Measurements from ENCODE around the gene RASL11B.

Gene RASL11B

DNA sequence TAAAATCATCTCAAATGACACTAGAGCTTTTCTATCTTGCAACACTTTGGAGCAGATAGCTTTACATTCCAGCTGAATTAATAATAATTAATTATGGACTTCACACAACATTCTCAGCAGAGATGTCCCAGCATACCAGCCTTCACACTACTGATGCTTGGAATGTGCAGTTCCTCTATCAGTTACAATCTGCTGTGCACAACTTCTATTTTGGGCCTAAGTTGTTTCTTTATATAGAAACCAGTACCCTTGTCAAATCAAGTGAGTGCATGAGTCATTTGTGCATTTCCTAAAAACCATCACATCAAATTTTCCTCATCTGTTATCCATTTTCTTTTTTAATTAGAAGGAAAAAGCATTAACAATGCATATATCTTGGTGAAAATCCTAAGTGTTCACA, 8.8 kb upstream of the RASL11B start:
- no peak for TF ChIP-seq ZNF274 (IDR thresholded peaks at IDR 0.05; ENCODE audit: low read depth, low read length)
- TF ChIP-seq SUZ12 (IDR thresholded peaks at IDR 0.05; ENCODE audit: extremely low read depth, insufficient read depth, insufficient read length), result no peak
- H3K36me3 ChIP-seq (ENCODE audit: insufficient read depth, insufficient read length, low read length), result no peaks in the 10 kb centered on the region
- H3K4me1 ChIP-seq (ENCODE audit: insufficient read depth, insufficient read length), result no peaks in the 10 kb centered on the region
- no peak overlapping the region for H3K9ac ChIP-seq (ENCODE audit: insufficient read length, low read depth)
- no peaks in the 10 kb centered on the region for H3K27me3 ChIP-seq (ENCODE audit: insufficient read depth, insufficient read length)
- no peak overlapping the region for H3K4me3 ChIP-seq (ENCODE audit: insufficient read length, low read depth)
- no peak for DNase-seq (ENCODE audit: low read depth, low spot score)
- peaks cover 16% of the 10 kb centered on the region; the same call in 1 of the 2 replicates for H3K9me3 ChIP-seq (ENCODE audit: insufficient read depth, low read length)

DNA sequence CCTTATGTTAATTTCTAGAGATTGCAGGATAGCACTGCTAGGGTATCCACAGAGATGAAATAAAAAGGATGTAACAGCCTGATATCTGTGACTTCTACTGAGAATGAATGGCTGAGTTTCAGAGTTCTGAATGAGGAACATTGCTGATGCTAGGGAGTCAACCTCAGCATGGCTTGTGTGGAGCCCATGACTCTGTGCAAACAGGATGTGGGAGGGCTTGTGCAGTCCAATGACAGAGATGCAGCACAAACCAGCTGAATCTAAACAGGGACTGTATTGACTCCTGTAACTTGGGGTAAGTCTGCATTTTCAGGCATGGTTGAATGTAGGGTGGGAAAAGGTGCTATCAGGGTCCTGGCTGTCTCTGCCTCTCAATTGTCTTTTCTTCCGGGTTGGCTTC, 5.3 kb upstream of the RASL11B start:
- H3K9me3 ChIP-seq (ENCODE audit: insufficient read depth, low read length), result peaks cover 28% of the 10 kb centered on the region; the same call in 1 of the 2 replicates
- DNase-seq (ENCODE audit: low read depth, low spot score), result no peak
- H3K4me3 ChIP-seq (ENCODE audit: insufficient read length, low read depth), result no peak overlapping the region
- no peaks in the 10 kb centered on the region for H3K36me3 ChIP-seq (ENCODE audit: insufficient read depth, insufficient read length, low read length)
- no peaks in the 10 kb centered on the region for H3K27me3 ChIP-seq (ENCODE audit: insufficient read depth, insufficient read length)
- no peak overlapping the region for H3K9ac ChIP-seq (ENCODE audit: insufficient read length, low read depth)
- no peaks in the 10 kb centered on the region for H3K4me1 ChIP-seq (ENCODE audit: insufficient read depth, insufficient read length)
- no peak for TF ChIP-seq YY1 (IDR thresholded peaks at IDR 0.05; ENCODE audit: insufficient read depth, insufficient read length)
- TF ChIP-seq ZNF274 (IDR thresholded peaks at IDR 0.05; ENCODE audit: low read depth, low read length), result no peak
- no peak for TF ChIP-seq SUZ12 (IDR thresholded peaks at IDR 0.05; ENCODE audit: extremely low read depth, insufficient read depth, insufficient read length)

DNA sequence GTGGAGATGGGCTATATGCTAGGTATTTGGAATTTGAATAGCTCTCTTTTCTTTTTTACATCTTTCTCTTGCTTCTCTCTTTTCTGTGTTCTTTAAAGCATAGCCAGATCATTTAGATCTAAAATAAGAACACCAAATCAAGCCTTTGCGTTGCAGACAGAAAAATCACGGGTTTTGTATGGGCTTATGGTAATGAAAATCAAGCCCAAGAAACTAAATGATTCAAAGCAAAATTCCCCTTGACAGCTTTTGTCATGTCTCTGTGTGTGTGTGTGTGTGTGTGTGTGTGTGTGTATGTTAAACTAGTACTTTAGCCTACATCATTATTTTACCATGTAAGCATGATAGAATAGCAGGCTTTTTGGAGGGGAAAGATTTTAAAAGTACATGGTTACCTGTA, 1.8 kb upstream of the RASL11B start:
- TF ChIP-seq SUZ12 (IDR thresholded peaks at IDR 0.05; ENCODE audit: extremely low read depth, insufficient read depth, insufficient read length) (no peak), ZNF274 (IDR thresholded peaks at IDR 0.05; ENCODE audit: low read depth, low read length) (no peak), YY1 (IDR thresholded peaks at IDR 0.05; ENCODE audit: insufficient read depth, insufficient read length) (no peak)
- no peak for DNase-seq (ENCODE audit: low read depth, low spot score)
- peaks cover 28% of the 10 kb centered on the region; the same call in 1 of the 2 replicates for H3K9me3 ChIP-seq (ENCODE audit: insufficient read depth, low read length)
- H3K4me3 ChIP-seq (ENCODE audit: insufficient read length, low read depth), result no peak overlapping the region
- no peaks in the 10 kb centered on the region for H3K4me1 ChIP-seq (ENCODE audit: insufficient read depth, insufficient read length)
- H3K27me3 ChIP-seq (ENCODE audit: insufficient read depth, insufficient read length), result no peaks in the 10 kb centered on the region
- peaks cover 26% of the 10 kb centered on the region for H3K36me3 ChIP-seq (ENCODE audit: insufficient read depth, insufficient read length, low read length)
- H3K9ac ChIP-seq (ENCODE audit: insufficient read length, low read depth), result no peak overlapping the region

DNA sequence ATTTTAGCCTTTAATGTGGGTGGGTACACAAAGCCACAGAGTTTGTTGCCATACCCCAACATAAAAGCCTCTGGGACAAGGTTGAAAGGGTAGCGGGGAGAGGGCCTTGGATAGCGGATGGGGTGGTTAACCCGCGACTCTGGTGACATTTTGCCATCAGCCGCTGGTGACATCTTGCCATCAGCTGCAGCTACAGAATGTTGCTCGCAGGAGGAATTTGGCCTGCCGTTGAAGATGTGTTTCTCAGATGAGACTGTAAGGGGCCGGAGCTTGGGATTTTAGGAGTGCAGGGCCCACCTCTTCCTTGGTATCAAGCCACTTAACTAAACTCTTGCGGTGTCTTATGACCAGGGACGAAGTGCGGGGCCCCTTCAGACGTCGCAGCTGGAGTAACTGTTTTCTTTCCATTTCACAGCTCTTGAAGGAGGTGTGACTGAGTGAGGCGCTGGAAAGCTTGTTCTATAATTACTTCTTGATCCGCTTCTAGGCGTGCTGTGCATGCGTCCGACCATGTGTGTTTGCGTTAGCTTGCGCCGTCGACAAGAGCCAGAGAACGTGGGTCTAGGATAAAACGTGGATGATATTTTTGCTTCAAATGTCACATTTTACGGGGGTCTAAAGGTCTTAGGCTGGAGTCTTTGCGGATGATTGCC, 820 bp upstream of the RASL11B start:
- TF ChIP-seq SUZ12 (IDR thresholded peaks at IDR 0.05; ENCODE audit: extremely low read depth, insufficient read depth, insufficient read length), result no peak
- Histone ChIP-seq H3K36me3 (ENCODE audit: insufficient read depth, insufficient read length, low read length) (peaks cover 34% of the 10 kb centered on the region), H3K9ac (ENCODE audit: insufficient read length, low read depth) (peak overlapping the region; percentile 92), H3K4me3 (ENCODE audit: insufficient read length, low read depth) (peak overlapping the region; percentile 71), H3K27me3 (ENCODE audit: insufficient read depth, insufficient read length) (no peaks in the 10 kb centered on the region), H3K9me3 (ENCODE audit: insufficient read depth, low read length) (peaks cover 28% of the 10 kb centered on the region; the same call in 1 of the 2 replicates), H3K4me1 (ENCODE audit: insufficient read depth, insufficient read length) (no peaks in the 10 kb centered on the region)
- no peak for DNase-seq (ENCODE audit: low read depth, low spot score)

DNA sequence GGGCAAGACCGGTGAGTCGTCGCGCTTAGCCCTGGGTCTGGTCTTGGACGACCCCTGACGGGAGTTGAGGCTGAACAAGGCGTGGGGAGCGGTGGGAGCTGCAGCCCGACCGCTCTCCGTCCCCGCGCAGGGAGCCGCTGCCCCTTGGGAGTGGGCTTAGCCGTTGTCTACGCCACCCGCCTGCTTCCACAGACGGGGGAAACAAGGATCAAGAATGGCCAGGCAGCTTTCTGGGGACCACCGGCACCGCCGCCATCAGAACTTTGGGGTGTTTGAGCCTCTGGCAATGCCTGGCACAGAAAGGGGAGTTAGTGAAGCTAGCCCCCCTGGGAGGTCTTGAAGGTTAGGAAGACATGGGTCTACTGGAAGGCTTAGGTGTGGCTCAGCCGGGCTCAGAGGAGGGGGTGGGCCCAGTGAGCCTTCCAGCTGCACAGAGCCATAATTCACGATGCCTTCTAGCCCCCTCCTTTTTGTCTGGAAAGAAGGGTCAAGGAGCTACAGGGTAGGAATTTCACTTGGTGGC, 583 bp downstream of the RASL11B start:
- Histone ChIP-seq H3K36me3 (ENCODE audit: insufficient read depth, insufficient read length, low read length) (peaks cover 47% of the 10 kb centered on the region), H3K4me1 (ENCODE audit: insufficient read depth, insufficient read length) (no peaks in the 10 kb centered on the region), H3K9me3 (ENCODE audit: insufficient read depth, low read length) (peaks cover 18% of the 10 kb centered on the region; the same call in 1 of the 2 replicates), H3K9ac (ENCODE audit: insufficient read length, low read depth) (peak overlapping the region; percentile 98), H3K4me3 (ENCODE audit: insufficient read length, low read depth) (peak overlapping the region; percentile 96), H3K27me3 (ENCODE audit: insufficient read depth, insufficient read length) (no peaks in the 10 kb centered on the region)
- TF ChIP-seq SUZ12 (IDR thresholded peaks at IDR 0.05; ENCODE audit: extremely low read depth, insufficient read depth, insufficient read length) (no peak), ZNF274 (IDR thresholded peaks at IDR 0.05; ENCODE audit: low read depth, low read length) (no peak), YY1 (IDR thresholded peaks at IDR 0.05; ENCODE audit: insufficient read depth, insufficient read length) (no peak)
- DNase-seq (ENCODE audit: low read depth, low spot score), result no peak

DNA sequence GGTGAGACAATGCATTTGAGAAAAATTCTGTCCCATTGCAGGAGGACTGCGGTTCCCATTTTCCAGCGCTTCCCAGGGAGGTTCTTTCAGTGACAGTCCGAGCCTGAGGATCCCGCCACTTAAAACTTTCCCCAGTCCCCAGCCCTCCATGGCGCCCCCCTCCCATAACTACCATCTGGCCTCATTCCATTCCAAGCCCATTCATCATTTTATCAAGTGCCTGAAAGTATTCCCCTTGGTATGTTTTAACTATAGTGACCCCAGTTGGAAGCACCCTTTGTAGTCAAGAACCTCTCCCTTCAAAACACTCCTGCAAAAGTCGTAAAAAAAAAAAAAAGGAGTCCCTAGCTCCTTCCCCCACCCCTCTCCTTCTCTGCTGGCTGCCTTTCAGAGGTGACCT, 1.2 kb downstream of the RASL11B start:
- Histone ChIP-seq H3K36me3 (ENCODE audit: insufficient read depth, insufficient read length, low read length) (peaks cover 48% of the 10 kb centered on the region), H3K27me3 (ENCODE audit: insufficient read depth, insufficient read length) (no peaks in the 10 kb centered on the region), H3K4me1 (ENCODE audit: insufficient read depth, insufficient read length) (no peaks in the 10 kb centered on the region), H3K9ac (ENCODE audit: insufficient read length, low read depth) (peak overlapping the region; percentile 98), H3K9me3 (ENCODE audit: insufficient read depth, low read length) (peaks cover 12% of the 10 kb centered on the region; the same call in 1 of the 2 replicates), H3K4me3 (ENCODE audit: insufficient read length, low read depth) (peak overlapping the region; percentile 96)
- TF ChIP-seq YY1 (IDR thresholded peaks at IDR 0.05; ENCODE audit: insufficient read depth, insufficient read length) (no peak), ZNF274 (IDR thresholded peaks at IDR 0.05; ENCODE audit: low read depth, low read length) (no peak), SUZ12 (IDR thresholded peaks at IDR 0.05; ENCODE audit: extremely low read depth, insufficient read depth, insufficient read length) (no peak)
- no peak for DNase-seq (ENCODE audit: low read depth, low spot score)

DNA sequence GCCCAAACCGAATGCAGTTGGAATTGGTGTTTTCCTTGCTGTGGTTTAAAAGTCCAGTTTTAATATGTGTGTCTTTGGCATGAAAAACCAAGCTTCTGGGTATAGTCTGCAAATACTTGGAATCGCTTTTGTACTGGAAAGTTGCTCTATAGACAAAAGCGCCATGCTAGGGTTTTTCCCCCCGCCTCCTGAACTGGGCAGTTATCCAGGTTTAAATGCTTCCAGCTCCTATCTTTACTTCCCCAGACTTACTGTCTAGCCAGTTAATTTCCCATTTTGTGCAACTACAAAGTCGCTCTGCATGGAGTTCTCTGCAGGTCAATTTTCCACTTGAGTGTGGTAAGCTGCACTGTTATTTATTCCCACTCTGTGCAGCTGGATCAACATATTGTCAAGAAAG, 2.7 kb downstream of the RASL11B start:
- H3K4me1 ChIP-seq (ENCODE audit: insufficient read depth, insufficient read length), result peaks cover 4% of the 10 kb centered on the region
- peaks cover 5% of the 10 kb centered on the region; the same call in 1 of the 2 replicates for H3K9me3 ChIP-seq (ENCODE audit: insufficient read depth, low read length)
- TF ChIP-seq YY1 (IDR thresholded peaks at IDR 0.05; ENCODE audit: insufficient read depth, insufficient read length) (no peak), SUZ12 (IDR thresholded peaks at IDR 0.05; ENCODE audit: extremely low read depth, insufficient read depth, insufficient read length) (no peak), ZNF274 (IDR thresholded peaks at IDR 0.05; ENCODE audit: low read depth, low read length) (no peak)
- no peak overlapping the region for H3K9ac ChIP-seq (ENCODE audit: insufficient read length, low read depth)
- H3K27me3 ChIP-seq (ENCODE audit: insufficient read depth, insufficient read length), result no peaks in the 10 kb centered on the region
- H3K36me3 ChIP-seq (ENCODE audit: insufficient read depth, insufficient read length, low read length), result peaks cover 48% of the 10 kb centered on the region
- H3K4me3 ChIP-seq (ENCODE audit: insufficient read length, low read depth), result no peak overlapping the region
- no peak for DNase-seq (ENCODE audit: low read depth, low spot score)
